AG20443 (cell line): ENCODE results near the gene SIVA1.

ENCODE experiments used
- DNase-seq: peaks from one replicate; pipeline ENCODE4 v3.0.0; 2012; ENCODE audit warnings: low spot score, mixed read lengths

SIVA1 gene

DNA sequence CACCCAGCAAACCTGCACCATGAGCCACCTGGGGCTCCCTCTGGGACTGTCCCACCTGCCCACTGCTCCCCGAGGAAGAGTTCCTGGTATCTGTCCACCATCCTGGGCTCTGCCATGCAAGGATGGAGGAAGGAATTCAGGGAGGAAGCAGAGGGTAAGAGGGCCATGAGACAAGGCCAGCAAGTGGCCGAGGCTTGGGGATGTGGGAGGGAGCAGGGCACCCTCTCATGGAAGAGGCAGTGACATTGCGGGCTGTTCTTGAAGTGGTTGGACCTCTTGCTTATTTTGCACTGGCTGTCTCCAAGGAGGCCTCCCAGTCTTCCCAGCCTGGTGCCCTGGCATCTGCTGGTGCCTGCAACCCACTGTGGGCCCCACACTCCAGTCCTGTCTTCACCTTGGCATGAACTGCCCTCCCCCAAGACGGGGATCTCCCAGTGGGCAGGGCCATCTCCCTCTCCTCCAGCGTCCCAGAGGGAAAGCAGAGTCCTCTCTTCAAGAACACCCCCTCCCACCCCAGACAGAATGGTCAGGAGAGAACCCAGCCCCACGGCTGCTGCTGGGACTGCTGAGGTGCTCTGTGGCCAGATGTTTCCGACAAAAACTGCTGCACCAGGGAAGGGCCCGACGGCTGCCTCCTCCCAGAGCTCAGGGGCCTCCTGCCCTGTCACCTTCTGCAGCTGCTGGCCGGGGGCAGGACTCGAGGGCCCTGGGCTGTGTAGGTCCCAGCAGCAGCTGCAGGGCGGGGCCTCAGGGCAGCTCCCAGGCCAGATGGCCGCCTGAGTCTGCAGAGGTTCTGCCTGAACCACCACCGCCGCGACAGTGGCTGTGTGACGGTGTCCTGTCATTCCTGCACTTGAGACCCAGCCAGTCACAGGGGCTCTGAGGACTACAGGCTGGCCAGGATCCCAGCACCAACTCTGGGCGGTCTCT, 44.4 kb downstream of the SIVA1 start:
- DNase-seq = peak; percentile 32

- no peak for DNase-seq
These were observed 45.6 kb downstream of the SIVA1 start for GRCh38 chr14:104798300-104799243.

DNA sequence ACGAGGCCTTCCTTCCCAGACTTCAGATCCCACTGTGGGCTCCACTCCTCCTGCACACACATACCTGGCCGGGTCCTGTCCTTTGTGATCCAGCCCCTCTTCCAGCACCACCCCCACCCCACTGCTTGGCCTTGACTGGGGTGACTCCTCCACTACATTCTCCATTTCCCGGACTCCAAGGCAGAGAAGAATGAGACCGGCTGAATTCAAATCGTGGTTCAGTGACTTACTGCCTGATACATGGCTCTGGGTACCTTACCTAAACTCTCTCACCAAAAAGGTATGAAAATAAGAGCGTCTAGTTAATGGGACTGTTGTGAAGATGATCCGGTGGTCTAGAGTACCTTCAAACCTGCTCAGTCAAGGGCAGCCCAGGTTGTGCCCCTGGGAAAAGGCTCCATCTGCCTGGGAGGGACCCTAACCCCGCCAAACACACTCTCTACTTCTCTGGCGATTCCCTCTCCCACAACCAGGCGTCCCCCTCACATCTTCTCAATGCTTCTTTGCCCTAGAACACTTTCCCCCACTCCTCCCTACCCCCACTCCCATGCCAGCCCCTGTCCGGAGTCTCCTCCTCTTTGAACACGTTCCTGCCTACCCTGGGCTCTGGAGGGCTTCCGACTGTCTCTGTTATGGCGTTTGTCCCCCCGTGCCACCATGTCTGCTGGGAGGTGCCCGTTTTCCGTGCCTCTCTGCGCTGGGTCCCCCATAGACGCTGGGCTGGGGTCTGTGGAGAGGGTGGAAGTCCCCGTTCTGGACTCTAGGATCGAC, 46.5 kb downstream of the SIVA1 start:
- no peak for DNase-seq

DNA sequence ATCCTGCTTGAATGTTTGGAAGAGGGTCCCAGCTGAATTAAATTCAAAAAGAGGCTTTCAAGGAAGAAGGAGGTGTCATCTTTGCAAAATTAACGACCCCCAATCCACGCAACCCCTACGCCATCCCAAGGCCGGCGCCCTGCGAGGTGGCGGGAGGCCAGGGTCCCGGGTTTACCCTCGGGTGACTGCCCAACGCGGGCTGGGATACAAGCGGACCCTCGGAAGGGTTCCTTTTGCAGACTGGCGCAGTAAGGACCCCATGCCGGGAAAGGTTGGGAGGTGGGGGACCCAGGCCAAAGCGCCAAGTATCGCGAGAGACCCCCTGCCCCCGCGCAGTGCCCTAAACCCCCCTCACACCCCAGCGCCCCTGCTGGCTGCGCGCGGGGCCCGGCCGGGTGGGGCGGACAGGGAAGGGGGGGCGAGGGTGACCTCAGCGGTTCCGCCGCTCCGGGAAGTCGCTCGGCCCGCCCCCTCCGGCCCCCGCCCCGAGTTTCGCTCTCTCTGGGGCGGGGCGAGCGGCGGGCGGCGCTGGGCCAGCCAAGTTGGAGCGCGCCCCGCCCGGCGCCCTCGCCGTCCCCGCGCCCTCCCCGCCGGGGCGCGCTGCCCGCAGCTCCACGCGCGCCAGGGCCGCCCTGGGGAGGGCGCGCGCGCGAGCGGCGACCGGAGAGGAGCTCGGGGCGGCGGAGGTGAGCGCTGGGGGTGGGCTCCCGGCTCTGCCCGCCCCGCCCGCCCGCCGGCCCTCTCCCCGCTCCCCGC, 47.2 kb downstream of the SIVA1 start:
- peak; percentile 95 for DNase-seq

DNA sequence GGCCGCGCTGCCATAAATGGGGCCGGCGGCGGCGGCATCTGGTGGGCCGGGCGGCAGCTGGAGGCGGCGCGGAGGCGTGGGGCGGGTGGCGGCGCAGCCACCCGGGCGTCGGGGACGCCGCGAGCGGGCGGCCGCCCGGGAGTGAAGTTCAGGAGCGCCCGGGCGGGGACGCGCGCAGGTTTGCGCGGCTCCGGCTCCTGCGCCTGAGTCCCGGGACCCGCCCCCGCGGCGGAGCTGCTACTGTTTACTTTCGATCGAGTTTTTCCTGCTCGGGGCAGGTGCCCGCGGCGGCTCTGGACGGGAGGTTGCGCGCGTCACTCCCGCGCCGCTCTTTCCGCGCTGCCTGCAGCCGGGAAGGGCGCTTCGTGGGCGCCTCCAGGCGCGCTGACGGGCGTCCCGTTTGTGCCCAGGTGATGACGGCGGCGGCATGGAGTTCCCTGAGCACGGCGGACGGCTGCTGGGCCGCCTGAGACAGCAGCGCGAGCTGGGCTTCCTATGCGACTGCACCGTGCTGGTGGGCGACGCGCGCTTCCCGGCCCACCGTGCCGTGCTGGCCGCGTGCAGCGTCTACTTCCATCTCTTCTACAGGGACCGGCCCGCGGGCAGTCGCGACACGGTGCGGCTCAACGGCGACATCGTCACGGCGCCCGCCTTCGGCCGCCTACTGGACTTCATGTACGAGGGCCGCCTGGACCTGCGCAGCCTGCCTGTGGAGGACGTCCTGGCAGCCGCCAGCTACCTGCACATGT, 48.0 kb downstream of the SIVA1 start, which contains the start of gene ZBTB42:
Gene ZBTB42, plus strand, starts transcription at position 331 of the 749 bp plus-strand sequence. Its CDS starts 97 bp downstream, at position 428.
- peak; percentile 81 for DNase-seq

DNA sequence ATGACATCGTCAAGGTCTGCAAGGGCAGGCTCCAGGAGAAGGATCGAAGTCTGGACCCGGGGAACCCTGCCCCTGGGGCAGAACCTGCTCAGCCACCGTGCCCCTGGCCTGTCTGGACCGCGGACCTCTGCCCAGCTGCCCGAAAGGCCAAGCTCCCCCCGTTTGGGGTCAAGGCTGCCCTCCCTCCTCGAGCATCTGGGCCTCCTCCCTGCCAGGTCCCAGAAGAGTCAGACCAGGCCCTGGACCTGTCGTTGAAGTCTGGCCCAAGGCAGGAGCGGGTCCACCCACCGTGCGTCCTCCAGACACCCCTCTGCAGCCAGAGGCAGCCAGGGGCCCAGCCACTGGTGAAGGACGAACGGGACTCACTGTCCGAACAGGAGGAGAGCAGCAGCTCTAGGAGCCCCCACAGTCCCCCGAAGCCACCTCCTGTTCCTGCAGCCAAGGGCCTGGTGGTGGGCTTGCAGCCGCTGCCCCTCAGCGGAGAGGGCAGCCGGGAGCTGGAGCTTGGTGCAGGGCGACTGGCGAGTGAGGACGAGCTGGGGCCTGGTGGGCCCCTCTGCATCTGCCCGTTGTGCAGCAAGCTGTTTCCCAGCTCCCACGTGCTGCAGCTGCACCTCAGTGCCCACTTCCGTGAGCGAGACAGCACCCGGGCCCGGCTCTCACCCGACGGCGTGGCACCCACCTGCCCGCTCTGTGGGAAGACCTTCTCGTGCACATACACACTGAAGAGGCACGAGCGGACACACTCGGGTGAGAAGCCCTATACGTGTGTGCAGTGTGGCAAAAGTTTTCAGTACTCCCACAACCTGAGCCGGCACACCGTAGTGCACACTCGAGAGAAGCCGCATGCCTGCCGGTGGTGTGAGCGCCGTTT, 48.8 kb downstream of the SIVA1 start:
- DNase-seq = no peak

- DNase-seq = no peak
These were observed 49.6 kb downstream of the SIVA1 start for GRCh38 chr14:104802394-104803184.

- no peak for DNase-seq
These were observed 50.4 kb downstream of the SIVA1 start for GRCh38 chr14:104803280-104803911.

DNA sequence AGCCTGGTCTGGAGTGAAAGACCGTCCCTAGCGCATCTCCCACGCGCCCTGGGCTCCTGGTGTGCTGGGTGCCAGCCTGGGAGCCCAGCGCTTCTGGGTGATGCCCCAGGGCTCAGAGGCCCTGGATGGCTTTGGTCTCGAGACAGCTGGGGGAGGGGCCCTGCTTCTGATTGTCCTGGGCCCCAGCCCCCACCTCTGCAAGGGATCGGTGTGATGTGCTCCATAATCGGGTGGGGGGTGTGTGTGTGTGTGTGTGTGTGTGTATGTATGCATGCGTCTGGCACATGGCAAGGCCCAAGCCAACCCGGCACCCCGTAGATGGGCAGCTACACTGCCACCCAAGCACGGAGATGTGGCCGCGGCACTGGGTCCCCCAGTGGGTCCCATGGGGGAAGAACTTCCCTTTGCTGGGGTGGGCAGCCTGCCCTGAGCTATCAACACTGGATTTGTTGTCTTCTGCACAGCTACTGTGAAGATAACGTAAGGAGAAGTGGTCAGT, 51.0 kb downstream of the SIVA1 start:
- no peak for DNase-seq

DNA sequence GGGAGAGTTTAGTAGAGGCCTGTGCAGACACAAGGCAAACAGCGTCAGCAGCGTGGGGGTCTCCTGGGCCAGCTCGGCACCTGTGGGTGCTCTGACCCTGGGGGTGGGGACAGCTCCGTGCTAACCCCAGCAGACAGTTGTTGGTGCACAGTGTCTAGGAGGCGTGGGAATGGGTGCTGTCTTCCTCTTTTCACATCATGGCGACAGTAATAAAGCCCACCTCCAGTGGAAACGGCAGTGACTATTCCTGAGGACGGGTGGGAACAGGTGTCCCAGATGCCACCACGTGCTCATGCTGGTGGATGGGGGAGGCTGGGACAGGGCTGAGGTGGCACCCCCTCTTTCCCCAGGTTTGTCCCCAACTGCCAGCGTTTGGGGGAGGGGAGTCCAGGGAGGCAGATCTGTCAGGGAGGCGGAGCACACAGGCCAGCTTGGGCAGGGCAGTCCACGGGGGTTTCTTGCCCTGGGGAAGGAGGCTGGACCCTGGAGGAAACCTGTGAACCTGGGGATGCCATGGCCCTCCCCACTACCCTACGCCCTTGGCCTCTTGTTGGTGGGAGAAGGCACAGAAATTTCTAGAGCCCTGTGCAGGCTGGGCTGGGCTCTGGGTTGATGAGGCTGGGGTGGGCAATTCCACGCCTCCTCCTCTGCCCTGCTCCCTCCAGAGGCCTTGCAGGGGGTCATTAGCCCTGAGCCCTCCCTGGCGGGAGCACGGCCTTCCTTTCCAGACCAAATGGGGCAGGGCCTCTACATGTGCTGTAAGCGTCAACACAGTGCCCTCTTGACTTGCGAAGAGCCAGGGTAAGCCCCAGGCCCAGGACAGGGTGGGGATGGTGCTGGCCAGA, 51.8 kb downstream of the SIVA1 start:
- DNase-seq = no peak

GRCh38 chr14:104805326-104805678, 52.4 kb downstream of the SIVA1 start:
- peak; percentile 83 for DNase-seq

GRCh38 chr14:104805941-104806624, 53.1 kb downstream of the SIVA1 start:
- DNase-seq = no peak

GRCh38 chr14:104806625-104807465, 53.9 kb downstream of the SIVA1 start:
- DNase-seq = no peak

DNA sequence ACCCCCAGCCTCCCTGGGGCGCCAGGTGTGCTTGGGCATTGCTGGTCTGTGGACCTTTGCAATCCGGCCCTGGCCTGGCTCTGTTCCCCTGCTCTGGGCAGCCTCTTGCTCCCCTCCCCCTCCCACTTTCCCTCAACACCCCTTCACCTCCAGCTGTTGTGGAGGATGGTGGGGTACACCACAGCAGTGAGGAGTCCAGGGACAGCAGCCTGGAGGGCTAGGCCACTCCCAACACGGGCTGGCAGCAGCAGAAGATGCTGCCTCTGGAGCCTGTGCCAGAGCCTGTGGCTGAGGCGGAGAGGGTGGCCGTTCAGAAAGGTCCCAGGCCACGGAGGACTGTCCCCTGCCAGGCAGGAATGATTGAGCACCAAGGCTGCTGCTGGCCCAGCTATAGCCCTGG, 55.5 kb downstream of the SIVA1 start:
- no peak for DNase-seq
